GM12878 (cell line): Measurements from ENCODE around the gene TBXAS1. TPM values are rescaled to one million over a fixed set of nuclear protein-coding genes. Genes with fewer than 3 reads are reported as not detected.

Experiments used
- ATAC-seq: fragments of 200-7000 bp; cut with Tn5 transposase; 3 replicates; pipeline ENCODE4 v1.9.1; 2020; ENCODE audit warnings: mild to moderate bottlenecking, moderate library complexity
- BruUV-seq: library from RNA; stranded (reverse); fragments of 400-500 nt; replicated peaks from 2 replicates; lab custom pipeline; 2021; lab: Mats Ljungman, UMichigan
- CTCF ChIA-PET: fragments of 300-600 bp; sonication (Branson Sonifier 250); formaldehyde crosslinking; extraction: SDS; loops from one replicate; lab custom pipeline; 2021; ENCODE audit warnings: inconsistent platforms; lab: Yijun Ruan, JAX
- POLR2A ChIA-PET: fragments of 350-600 bp; formaldehyde crosslinking; extraction: SDS; loops from one replicate; lab custom pipeline; 2021; ENCODE audit warnings: inconsistent platforms; lab: Charles Lee
- RAD21 ChIA-PET: fragments of 300-600 bp; sonication (Branson Sonifier 250); formaldehyde crosslinking; loops from one replicate; lab custom pipeline; 2023; ENCODE audit warnings: antibody characterized with exemption; ENCODE audit not compliant: unreplicated experiment; lab: Charles Lee
- SMC1A ChIA-PET: fragments of 300-600 bp; sonication (Branson Sonifier 250); formaldehyde crosslinking; loops from one replicate; lab custom pipeline; 2023; ENCODE audit not compliant: unreplicated experiment, uncharacterized antibody; lab: Charles Lee
- DNase-seq: peaks from one replicate; pipeline ENCODE4 v3.0.0-alpha.2; 2011; ENCODE audit warnings: low read depth, low spot score
- FAIRE-seq: peaks from 3 replicates; lab custom pipeline; 2011; peaks lifted over from hg19 to GRCh38; lab: Jason Lieb, UNC
- H2AFZ ChIP-seq: 2 replicates; pipeline ENCODE4 v1.6.0; 2011; ENCODE audit warnings: low read depth, low read length, control low read depth; ENCODE audit not compliant: control insufficient read depth
- H3K27ac ChIP-seq: 2 replicates; pipeline ENCODE4 v1.5.1; 2011; ENCODE audit warnings: control low read depth; ENCODE audit not compliant: control insufficient read depth, insufficient read depth
- H3K27me3 ChIP-seq, 2 experiments: replicated peaks in 1 of 2; 2 replicates each; pipeline versions ENCODE4 v1.6.0 to v1.6.1; 2011; ENCODE audit warnings: low read length in 1 of 2; ENCODE audit not compliant: control insufficient read depth in 2 of 2, insufficient read depth in 2 of 2
- H3K36me3 ChIP-seq, 2 experiments: 2 replicates each; pipeline ENCODE4 v1.5.1; 2011; ENCODE audit warnings: low read length in 1 of 2; ENCODE audit not compliant: control insufficient read depth in 2 of 2, insufficient read depth in 2 of 2
- H3K4me1 ChIP-seq: 2 replicates; pipeline ENCODE4 v1.6.1; 2011; ENCODE audit warnings: mild to moderate bottlenecking, low read length, moderate library complexity, mixed read lengths; ENCODE audit not compliant: control insufficient read depth, insufficient read depth
- H3K4me2 ChIP-seq: 2 replicates; pipeline ENCODE4 v1.6.0; 2011; ENCODE audit warnings: control low read depth; ENCODE audit not compliant: control insufficient read depth, insufficient read depth
- H3K4me3 ChIP-seq: fragments of 200-600 bp; sonication (generic); 2 replicates; pipeline ENCODE4 v1.5.1; 2016
- H3K79me2 ChIP-seq: 2 replicates; pipeline ENCODE4 v1.6.0; 2011; ENCODE audit warnings: low read length; ENCODE audit not compliant: control insufficient read depth, insufficient read depth
- H3K9ac ChIP-seq: 2 replicates; pipeline ENCODE4 v1.8.0; 2011; ENCODE audit warnings: low read length, control low read depth, mixed read lengths; ENCODE audit not compliant: control insufficient read depth, insufficient read depth
- H3K9me3 ChIP-seq: replicated peaks from 3 replicates; pipeline ENCODE4 v1.5.1; 2011; ENCODE audit warnings: mild to moderate bottlenecking, low read length; ENCODE audit not compliant: control insufficient read depth, insufficient read depth
- H4K20me1 ChIP-seq: 2 replicates; pipeline ENCODE4 v1.6.0; 2011; ENCODE audit not compliant: control insufficient read depth, insufficient read depth
- CBX5 ChIP-seq: sonication (generic); IDR thresholded peaks from 2 replicates; pipeline ENCODE4 v1.6.1; 2016; ENCODE audit warnings: low read depth, moderate library complexity, mild to moderate bottlenecking, inconsistent platforms
- NRF1 ChIP-seq: conservative IDR thresholded peaks from 2 replicates; pipeline ENCODE4 v1.6.1; 2011; ENCODE audit warnings: mild to moderate bottlenecking, low read depth, low read length, improper control_type of control experiment
- POLR2AphosphoS5 ChIP-seq: IDR thresholded peaks from 2 replicates; pipeline ENCODE4 v1.6.1; 2011; ENCODE audit warnings: mild to moderate bottlenecking, low read length, inconsistent platforms
- SMC3 ChIP-seq: IDR thresholded peaks from 2 replicates; pipeline ENCODE4 v1.6.1; 2011; ENCODE audit warnings: low read length, improper control_type of control experiment, borderline replicate concordance
- WGBS: methylation state at CpG from one replicate; pipeline ENCODE4 v1.1.6; 2016; ENCODE audit warnings: low lambda C conversion rate; ENCODE audit not compliant: insufficient replicate concordance, insufficient coverage; ENCODE audit errors: missing lambda C conversion rate; 5-methylcytosine and 5-hydroxymethylcytosine counted together
- in situ Hi-C: fragments of 300-500 bp; cut with MboI; formaldehyde crosslinking; loops from 9 replicates; pipeline ENCODE4 v1.14.3; 2018; ENCODE audit warnings: mixed read lengths
- intact Hi-C: fragments of 100-400 bp; cut with micrococcal nuclease; formaldehyde crosslinking; loops from one replicate; pipeline ENCODE4 v1.14.2; 2022; ENCODE audit not compliant: unreplicated experiment
- polyA plus RNA-seq, 11 experiments: library from polyadenylated mRNA; depleted of rRNA in 4 of 11; unstranded in 6 of 11; stranded (reverse) in 5 of 11; fragments of >200 nt; fragmentation: Nextera tagmentation in 4 of 11; fragmentation: Illumina TruSeq in 1 of 11; extraction: Ambion mirVana in 4 of 11; extraction: Trizol in 1 of 11; gene quantifications; 1 replicate in 1 of 11; 2 replicates in 10 of 11; pipeline versions ENCODE4 v1.2.1 to v1.2.3, GENCODE V29; 2011 to 2016; ENCODE audit warnings: inconsistent platforms in 2 of 11, missing spikeins in 2 of 11, low read depth in 1 of 11
- total RNA-seq, 4 experiments: library from RNA; depleted of rRNA in 3 of 4; stranded (reverse); fragments of >200 nt in 3 of 4; fragmentation: Illumina TruSeq in 1 of 4; extraction: Trizol in 1 of 4; gene quantifications; 2 replicates each; pipeline versions ENCODE4 v1.2.1 to v1.2.3, GENCODE V29; 2013 to 2021
- TF ChIP-seq, protein P1 (sequence below): IDR thresholded peaks from 2 replicates; pipeline ENCODE4 v1.6.1; 2011; ENCODE audit warnings: borderline replicate concordance, low read depth, mild to moderate bottlenecking, moderate library complexity, low read length; ENCODE audit not compliant: insufficient read depth, poor library complexity, severe bottlenecking
- TF ChIP-seq, protein P2 (sequence below): fragments of 450-650 bp; IDR thresholded peaks from 2 replicates; pipeline ENCODE4 v1.6.1; 2017; ENCODE audit warnings: mild to moderate bottlenecking, moderate library complexity

Gene TBXAS1
- total and polyA plus RNA-seq, 10 of the 15 experiments (the other 5 are each of a cell fraction or from before 2014, with no cell fraction given) = 1.5 to 32.7 (median 16.3) TPM

DNA sequence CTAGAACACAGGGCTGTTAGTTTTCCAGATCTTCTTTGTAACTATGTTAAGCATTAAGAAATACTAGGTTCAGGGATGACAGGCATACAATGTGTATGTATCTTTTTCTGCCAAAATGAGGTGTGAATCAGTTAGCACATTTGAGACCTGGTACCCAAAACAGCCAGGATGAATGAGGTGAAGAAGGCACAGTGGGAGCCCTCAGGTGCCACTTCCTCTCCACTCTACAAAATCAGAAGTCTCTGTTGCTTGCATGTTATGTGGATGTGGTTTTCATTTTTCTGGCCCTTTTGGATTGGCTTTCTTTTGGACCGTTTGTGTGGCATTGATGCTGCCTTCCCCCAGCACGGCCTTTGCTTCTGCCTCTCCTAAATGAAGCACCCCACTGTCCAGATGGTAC is 15.4 kb upstream of the TBXAS1 start (continued):
- TF ChIP-seq, protein P1, sequence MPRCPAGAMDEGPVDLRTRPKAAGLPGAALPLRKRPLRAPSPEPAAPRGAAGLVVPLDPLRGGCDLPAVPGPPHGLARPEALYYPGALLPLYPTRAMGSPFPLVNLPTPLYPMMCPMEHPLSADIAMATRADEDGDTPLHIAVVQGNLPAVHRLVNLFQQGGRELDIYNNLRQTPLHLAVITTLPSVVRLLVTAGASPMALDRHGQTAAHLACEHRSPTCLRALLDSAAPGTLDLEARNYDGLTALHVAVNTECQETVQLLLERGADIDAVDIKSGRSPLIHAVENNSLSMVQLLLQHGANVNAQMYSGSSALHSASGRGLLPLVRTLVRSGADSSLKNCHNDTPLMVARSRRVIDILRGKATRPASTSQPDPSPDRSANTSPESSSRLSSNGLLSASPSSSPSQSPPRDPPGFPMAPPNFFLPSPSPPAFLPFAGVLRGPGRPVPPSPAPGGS = no peak
- TF ChIP-seq, protein P2, sequence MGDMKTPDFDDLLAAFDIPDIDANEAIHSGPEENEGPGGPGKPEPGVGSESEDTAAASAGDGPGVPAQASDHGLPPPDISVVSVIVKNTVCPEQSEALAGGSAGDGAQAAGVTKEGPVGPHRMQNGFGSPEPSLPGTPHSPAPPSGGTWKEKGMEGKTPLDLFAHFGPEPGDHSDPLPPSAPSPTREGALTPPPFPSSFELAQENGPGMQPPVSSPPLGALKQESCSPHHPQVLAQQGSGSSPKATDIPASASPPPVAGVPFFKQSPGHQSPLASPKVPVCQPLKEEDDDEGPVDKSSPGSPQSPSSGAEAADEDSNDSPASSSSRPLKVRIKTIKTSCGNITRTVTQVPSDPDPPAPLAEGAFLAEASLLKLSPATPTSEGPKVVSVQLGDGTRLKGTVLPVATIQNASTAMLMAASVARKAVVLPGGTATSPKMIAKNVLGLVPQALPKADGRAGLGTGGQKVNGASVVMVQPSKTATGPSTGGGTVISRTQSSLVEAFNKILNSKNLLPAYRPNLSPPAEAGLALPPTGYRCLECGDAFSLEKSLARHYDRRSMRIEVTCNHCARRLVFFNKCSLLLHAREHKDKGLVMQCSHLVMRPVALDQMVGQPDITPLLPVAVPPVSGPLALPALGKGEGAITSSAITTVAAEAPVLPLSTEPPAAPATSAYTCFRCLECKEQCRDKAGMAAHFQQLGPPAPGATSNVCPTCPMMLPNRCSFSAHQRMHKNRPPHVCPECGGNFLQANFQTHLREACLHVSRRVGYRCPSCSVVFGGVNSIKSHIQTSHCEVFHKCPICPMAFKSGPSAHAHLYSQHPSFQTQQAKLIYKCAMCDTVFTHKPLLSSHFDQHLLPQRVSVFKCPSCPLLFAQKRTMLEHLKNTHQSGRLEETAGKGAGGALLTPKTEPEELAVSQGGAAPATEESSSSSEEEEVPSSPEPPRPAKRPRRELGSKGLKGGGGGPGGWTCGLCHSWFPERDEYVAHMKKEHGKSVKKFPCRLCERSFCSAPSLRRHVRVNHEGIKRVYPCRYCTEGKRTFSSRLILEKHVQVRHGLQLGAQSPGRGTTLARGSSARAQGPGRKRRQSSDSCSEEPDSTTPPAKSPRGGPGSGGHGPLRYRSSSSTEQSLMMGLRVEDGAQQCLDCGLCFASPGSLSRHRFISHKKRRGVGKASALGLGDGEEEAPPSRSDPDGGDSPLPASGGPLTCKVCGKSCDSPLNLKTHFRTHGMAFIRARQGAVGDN = no peak
- TF ChIP-seq CBX5 (no peak), NRF1 (no peak)

DNA sequence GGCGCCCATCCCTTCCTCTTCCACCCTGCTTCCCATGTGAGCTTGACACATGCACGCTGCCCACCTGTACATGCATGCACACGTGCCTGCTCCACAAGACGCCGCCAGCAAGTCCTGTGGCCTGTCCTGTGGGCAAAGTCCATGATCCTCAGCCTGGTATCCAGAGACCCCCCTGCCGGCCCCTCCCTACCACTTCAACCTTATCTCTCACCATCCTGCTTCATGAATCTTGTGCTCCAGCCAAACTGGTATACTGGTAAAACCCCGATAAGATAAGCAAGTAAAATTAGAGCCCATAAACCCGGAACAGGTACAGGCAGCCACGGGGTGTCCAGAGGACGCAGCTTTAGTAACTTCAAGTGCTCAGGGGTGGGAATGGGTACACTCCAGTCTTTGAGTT is 11.8 kb upstream of the TBXAS1 start:
- Histone ChIP-seq H4K20me1 (no peaks in the 10 kb centered on the region), H3K4me2 (no peak overlapping the region), H3K9ac (no peak overlapping the region), H3K27me3 (no peaks in the 10 kb centered on the region; a peak in 1 of 4 replicates), H3K4me1 (no peaks in the 10 kb centered on the region), H3K79me2 (no peaks in the 10 kb centered on the region), H3K36me3 (no peaks in the 10 kb centered on the region), H3K4me3 (no peak overlapping the region), H2AFZ (no peak overlapping the region), H3K9me3 (no peaks in the 10 kb centered on the region; the same call in 1 of the 3 replicates), H3K27ac (no peak overlapping the region)
- in situ Hi-C loops = no loop called here
- BruUV-seq = no TSS peak
- intact Hi-C loops = no loop called here
- ChIA-PET SMC1A (no interaction called here), RAD21 (interaction anchor here (2.5 kb wide), 1 partner anchor 170 kb away, joined by 7 read pairs; no protein-coding TSS in a partner anchor), CTCF (interaction anchor here (0.6 to 2.4 kb wide), 2 partner anchors 11 to 172 kb away, joined by 3 to 10 read pairs; no protein-coding TSS in a partner anchor), POLR2A (no interaction called here)
- DNase-seq (no peak), FAIRE-seq (no peak), ATAC-seq (no peak)
- 67% methylated on average over 9 of the region's 10 CpGs for WGBS
- no peak for TF ChIP-seq SMC3
- TF ChIP-seq POLR2AphosphoS5 = no peak
